SK-N-SH treated with all-trans-retinoic acid at 6 μM for 48 hours (cell line): ENCODE results near the gene FBXO17.
"Not testable (repeated sequence)": the region's sequence is repeated elsewhere in the genome, so short reads cannot be mapped to it uniquely, and the experiment has no call there.

Experiments
- ATAC-seq: fragments of 200-7000 bp; cut with Tn5 transposase; 3 replicates; pipeline ENCODE4 v1.9.1; 2020; ENCODE audit warnings: mild to moderate bottlenecking, moderate library complexity
- ARNTL ChIP-seq: fragments of 450-650 bp; formaldehyde crosslinking; IDR thresholded peaks from 2 replicates; pipeline ENCODE4 v1.5.0; 2020; ENCODE audit warnings: low read depth, mild to moderate bottlenecking, moderate library complexity, borderline replicate concordance
- CREB5 ChIP-seq: fragments of 250-450 bp; sonication (Bioruptor Pico); IDR thresholded peaks from 2 replicates; pipeline ENCODE4 v1.5.1; 2020; ENCODE audit warnings: low read depth, mild to moderate bottlenecking, moderate library complexity
- CSDC2 ChIP-seq: fragments of 250-450 bp; sonication (Bioruptor Pico); IDR thresholded peaks from 2 replicates; pipeline ENCODE4 v1.5.0; 2020; ENCODE audit warnings: mild to moderate bottlenecking, moderate library complexity
- CSRNP3 ChIP-seq: fragments of 250-450 bp; sonication (Bioruptor Pico); IDR thresholded peaks from 2 replicates; pipeline ENCODE4 v1.5.1; 2021; ENCODE audit warnings: mild to moderate bottlenecking, moderate library complexity
- ESRRG ChIP-seq: fragments of 250-450 bp; sonication (Bioruptor Pico); IDR thresholded peaks from 2 replicates; pipeline ENCODE4 v1.6.1; 2021; ENCODE audit warnings: mild to moderate bottlenecking
- GLIS3 ChIP-seq: fragments of 250-450 bp; sonication (Bioruptor Pico); IDR thresholded peaks from 2 replicates; pipeline ENCODE4 v1.5.0; 2020; ENCODE audit warnings: mild to moderate bottlenecking, moderate library complexity
- ISL1 ChIP-seq: fragments of 250-450 bp; sonication (Bioruptor Pico); IDR thresholded peaks from 2 replicates; pipeline ENCODE4 v2.1.2; 2022; ENCODE audit warnings: mild to moderate bottlenecking, moderate library complexity
- OSR1 ChIP-seq: fragments of 250-450 bp; sonication (Bioruptor Pico); IDR thresholded peaks from 2 replicates; pipeline ENCODE4 v1.8.0; 2022; ENCODE audit warnings: moderate library complexity, mild to moderate bottlenecking, inconsistent platforms
- PATZ1 ChIP-seq: fragments of 250-450 bp; sonication (Bioruptor Pico); IDR thresholded peaks from 2 replicates; pipeline ENCODE4 v1.8.0; 2020; ENCODE audit warnings: mild to moderate bottlenecking, moderate library complexity, borderline replicate concordance
- PPARA ChIP-seq: fragments of 250-450 bp; sonication (Bioruptor Pico); IDR thresholded peaks from 2 replicates; pipeline ENCODE4 v1.5.0; 2020; ENCODE audit warnings: mild to moderate bottlenecking, borderline replicate concordance
- RARB ChIP-seq: fragments of 250-450 bp; sonication (Bioruptor Pico); IDR thresholded peaks from 2 replicates; pipeline ENCODE4 v1.8.0; 2021; ENCODE audit warnings: mild to moderate bottlenecking, moderate library complexity
- TCF4 ChIP-seq: fragments of 250-450 bp; sonication (Bioruptor Pico); IDR thresholded peaks from 2 replicates; pipeline ENCODE4 v1.8.0; 2021; ENCODE audit warnings: mild to moderate bottlenecking, moderate library complexity, borderline replicate concordance
- TOX ChIP-seq: fragments of 250-450 bp; sonication (Bioruptor Pico); IDR thresholded peaks from 2 replicates; pipeline ENCODE4 v1.8.0; 2021; ENCODE audit warnings: mild to moderate bottlenecking, moderate library complexity, borderline replicate concordance
- TSHZ2 ChIP-seq: fragments of 250-450 bp; sonication (Bioruptor Pico); IDR thresholded peaks from 2 replicates; pipeline ENCODE4 v1.5.0; 2020; ENCODE audit warnings: mild to moderate bottlenecking, moderate library complexity
- ZFP3 ChIP-seq: fragments of 250-450 bp; sonication (Bioruptor Pico); IDR thresholded peaks from 2 replicates; pipeline ENCODE4 v1.5.0; 2020; ENCODE audit warnings: mild to moderate bottlenecking, moderate library complexity
- ZFP30 ChIP-seq: fragments of 450-650 bp; formaldehyde crosslinking; IDR thresholded peaks from 2 replicates; pipeline ENCODE4 v1.5.0; 2022; ENCODE audit warnings: mild to moderate bottlenecking, moderate library complexity
- TF ChIP-seq, protein P1 (sequence below): fragments of 250-450 bp; sonication (Bioruptor Pico); IDR thresholded peaks from 2 replicates; pipeline ENCODE4 v1.8.0; 2021; ENCODE audit warnings: low read depth, mild to moderate bottlenecking, moderate library complexity, borderline replicate concordance

The FBXO17 gene

DNA sequence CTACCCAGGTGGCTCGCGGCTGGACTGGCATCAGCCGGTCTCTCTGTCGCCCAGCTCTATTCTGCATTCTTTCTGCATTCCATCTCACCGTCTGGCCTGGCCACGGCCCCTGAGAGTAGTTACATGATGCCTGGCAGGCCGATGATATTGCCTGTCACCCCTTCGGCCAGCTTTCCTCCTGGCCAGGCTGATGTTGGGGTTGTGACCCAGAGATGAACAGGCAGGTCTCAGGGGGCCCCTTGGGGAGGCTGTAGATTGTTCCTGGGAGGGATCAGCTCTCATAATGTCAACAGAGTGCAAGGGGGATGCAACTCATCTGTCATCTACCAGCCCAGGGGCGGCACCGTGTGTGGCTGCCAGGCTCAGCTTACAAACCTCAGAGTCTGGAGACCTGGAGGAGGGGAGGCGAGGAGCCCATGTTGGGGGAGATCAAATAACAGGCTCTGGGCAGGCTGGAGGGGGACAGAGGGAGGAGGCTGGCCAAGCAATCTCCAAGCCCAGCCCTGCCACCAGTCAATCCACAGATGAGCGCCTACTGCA is 13.6 kb upstream of the FBXO17 start:
- TF ChIP-seq RARB (no peak), ZFP3 (CRISPR knock-in tag) (no peak), TSHZ2 (CRISPR knock-in tag) (0 out of 2 replicates have a peak, but pooled peaks have one; percentile 24)
- TF ChIP-seq, all 23 proteins: peak for 1
- peak; percentile 95 for ATAC-seq

DNA sequence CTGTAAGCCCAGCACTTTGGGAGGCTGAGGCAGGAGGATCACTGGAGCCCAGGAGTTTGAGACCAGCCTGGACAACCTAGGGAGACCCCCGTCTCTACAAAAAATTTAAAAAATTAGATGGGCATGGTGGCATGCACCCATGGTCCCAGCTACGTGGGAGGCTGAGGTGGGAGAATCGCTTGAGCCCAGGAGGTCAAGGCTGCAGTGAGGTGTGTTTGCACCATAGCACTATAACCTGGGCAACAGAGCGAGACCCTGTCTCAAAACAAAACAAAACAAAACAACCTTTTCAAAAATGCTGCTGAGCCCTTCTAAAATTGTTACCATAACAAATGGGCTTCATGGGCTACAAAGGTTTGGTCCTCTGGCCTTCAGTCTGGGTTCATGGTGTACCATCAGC is 13.1 kb upstream of the FBXO17 start:
- not testable (repeated sequence) for ATAC-seq

DNA sequence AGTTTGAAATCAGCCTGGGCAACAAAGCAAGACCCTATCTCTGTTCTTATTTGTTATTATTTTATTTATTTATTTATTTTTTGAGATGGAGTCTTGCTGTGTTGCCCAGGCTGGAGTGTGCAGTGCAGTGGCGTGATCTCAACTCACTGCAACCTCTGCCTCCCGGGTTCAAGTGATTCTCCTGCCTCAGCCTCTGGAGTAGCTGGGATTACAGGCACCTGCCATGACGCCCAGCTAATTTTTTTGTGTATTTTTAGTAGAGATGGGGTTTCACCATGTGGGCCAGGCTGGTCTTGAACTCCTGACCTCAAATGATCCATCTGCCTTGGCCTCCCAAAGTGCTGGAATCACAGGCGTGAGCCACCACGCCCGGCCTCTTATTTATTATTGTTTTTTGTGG is 12.2 kb upstream of the FBXO17 start:
- not testable (repeated sequence) for ATAC-seq

- no peak for ATAC-seq
- TF ChIP-seq ISL1 (CRISPR knock-in tag) (no peak), TOX (no peak), CSRNP3 (CRISPR knock-in tag) (no peak), TCF4 (no peak), ZFP30 (CRISPR knock-in tag) (no peak), PPARA (CRISPR knock-in tag) (no peak), TSHZ2 (CRISPR knock-in tag) (no peak), ESRRG (CRISPR knock-in tag) (no peak), GLIS3 (CRISPR knock-in tag) (no peak), CSDC2 (CRISPR knock-in tag) (no peak), OSR1 (CRISPR knock-in tag) (no peak), ARNTL (CRISPR knock-in tag) (no peak), CREB5 (no peak), PATZ1 (CRISPR knock-in tag) (no peak)
- TF ChIP-seq, protein P1, sequence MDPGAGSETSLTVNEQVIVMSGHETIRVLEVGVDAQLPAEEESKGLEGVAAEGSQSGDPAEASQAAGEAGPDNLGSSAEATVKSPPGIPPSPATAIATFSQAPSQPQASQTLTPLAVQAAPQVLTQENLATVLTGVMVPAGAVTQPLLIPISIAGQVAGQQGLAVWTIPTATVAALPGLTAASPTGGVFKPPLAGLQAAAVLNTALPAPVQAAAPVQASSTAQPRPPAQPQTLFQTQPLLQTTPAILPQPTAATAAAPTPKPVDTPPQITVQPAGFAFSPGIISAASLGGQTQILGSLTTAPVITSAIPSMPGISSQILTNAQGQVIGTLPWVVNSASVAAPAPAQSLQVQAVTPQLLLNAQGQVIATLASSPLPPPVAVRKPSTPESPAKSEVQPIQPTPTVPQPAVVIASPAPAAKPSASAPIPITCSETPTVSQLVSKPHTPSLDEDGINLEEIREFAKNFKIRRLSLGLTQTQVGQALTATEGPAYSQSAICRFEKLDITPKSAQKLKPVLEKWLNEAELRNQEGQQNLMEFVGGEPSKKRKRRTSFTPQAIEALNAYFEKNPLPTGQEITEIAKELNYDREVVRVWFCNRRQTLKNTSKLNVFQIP (CRISPR knock-in tag) = no peak
- TF ChIP-seq, all 23 proteins: peak for 0
These were observed 9.7 kb upstream of the FBXO17 start for GRCh38 chr19:38985262-38985661.
